OCI-LY7 (cell line): ENCODE data around the gene CUX1. TPM values are rescaled to one million over a fixed set of nuclear protein-coding genes. Genes with fewer than 3 reads are reported as not detected.
A peak's percentile ranks its signal among the peaks of the same experiment; 100 is the strongest.

ENCODE experiments used
- BruUV-seq: library from RNA; stranded (reverse); fragments of 400-500 nt; replicated peaks from 2 replicates; lab custom pipeline; 2021; lab: Mats Ljungman, UMichigan
- CTCF ChIA-PET: fragments of 300-600 bp; sonication (Branson Sonifier 250); formaldehyde crosslinking; loops from one replicate; lab custom pipeline; 2022; ENCODE audit warnings: antibody characterized with exemption; ENCODE audit not compliant: unreplicated experiment; lab: Charles Lee
- POLR2A ChIA-PET: fragments of 300-600 bp; sonication (Branson Sonifier 250); formaldehyde crosslinking; loops from one replicate; lab custom pipeline; 2022; ENCODE audit warnings: antibody characterized with exemption; lab: Charles Lee
- DNase-seq: peaks from one replicate; pipeline ENCODE4 v3.0.0-alpha.2; 2015; ENCODE audit warnings: low spot score
- H2AFZ ChIP-seq: fragments of 200-600 bp; sonication (generic), shearing (Covaris generic); 2 replicates; pipeline ENCODE4 v1.6.1; 2014; ENCODE audit warnings: mild to moderate bottlenecking, antibody characterized with exemption, low read length, moderate library complexity
- H3K27ac ChIP-seq: fragments of 200-600 bp; sonication (generic); 2 replicates; pipeline ENCODE4 v1.5.1; 2014; ENCODE audit warnings: mixed run types, low read depth, mild to moderate bottlenecking, moderate library complexity, low read length, inconsistent platforms; ENCODE audit not compliant: poor library complexity, severe bottlenecking
- H3K36me3 ChIP-seq: fragments of 200-600 bp; sonication (generic); 2 replicates; pipeline ENCODE4 v1.6.1; 2014; ENCODE audit warnings: mild to moderate bottlenecking, antibody characterized with exemption, low read length, moderate library complexity, mixed read lengths; ENCODE audit not compliant: insufficient read depth
- H3K4me1 ChIP-seq: fragments of 200-600 bp; sonication (generic); 2 replicates; pipeline ENCODE4 v1.5.1; 2014; ENCODE audit warnings: mild to moderate bottlenecking, low read length; ENCODE audit not compliant: insufficient read depth, poor library complexity, severe bottlenecking
- H3K4me2 ChIP-seq: fragments of 200-600 bp; sonication (generic); 2 replicates; pipeline ENCODE4 v1.6.1; 2014; ENCODE audit warnings: mild to moderate bottlenecking, low read length
- H3K4me3 ChIP-seq: fragments of 200-600 bp; sonication (generic); 2 replicates; pipeline ENCODE4 v1.5.1; 2014; ENCODE audit warnings: mild to moderate bottlenecking, low read depth, low read length; ENCODE audit not compliant: poor library complexity, severe bottlenecking
- H3K79me2 ChIP-seq: fragments of 200-600 bp; sonication (generic); 2 replicates; pipeline ENCODE4 v1.6.1; 2016; ENCODE audit warnings: low read depth, mild to moderate bottlenecking, low read length, moderate library complexity, mixed read lengths; ENCODE audit not compliant: insufficient read depth
- H3K9me2 ChIP-seq: fragments of 200-600 bp; sonication (generic); 2 replicates; pipeline ENCODE4 v1.6.1; 2016; ENCODE audit warnings: mild to moderate bottlenecking, low read length, mixed read lengths; ENCODE audit not compliant: insufficient read depth
- H3K9me3 ChIP-seq: fragments of 200-600 bp; sonication (generic); 2 replicates; pipeline ENCODE4 v1.6.1; 2014; ENCODE audit warnings: mild to moderate bottlenecking, mixed run types, low read length, mixed read lengths
- H4K20me1 ChIP-seq: fragments of 200-600 bp; sonication (generic); 2 replicates; pipeline ENCODE4 v1.6.1; 2014; ENCODE audit warnings: mild to moderate bottlenecking, antibody characterized with exemption, low read length, moderate library complexity, mixed read lengths; ENCODE audit not compliant: insufficient read depth
- CTCF ChIP-seq: fragments of 200-600 bp; sonication (generic); conservative IDR thresholded peaks from 2 replicates; pipeline ENCODE4 v1.5.1; 2014; ENCODE audit warnings: mild to moderate bottlenecking, antibody characterized with exemption, low read length, moderate library complexity, mixed read lengths
- EZH2phosphoT487 ChIP-seq: fragments of 200-600 bp; sonication (generic); IDR thresholded peaks from 2 replicates; pipeline ENCODE4 v1.6.1; 2018; ENCODE audit warnings: low read depth, borderline replicate concordance, mild to moderate bottlenecking, mixed run types, antibody characterized with exemption, low read length, moderate library complexity, mixed read lengths
- intact Hi-C: fragments of 100-400 bp; cut with micrococcal nuclease; formaldehyde crosslinking; loops from one replicate; pipeline ENCODE4 v1.10.0; 2022; ENCODE audit not compliant: unreplicated experiment
- total RNA-seq, 2 experiments: library from RNA; depleted of rRNA in 1 of 2; stranded (reverse); fragments of >200 nt in 1 of 2; shearing (Covaris generic) in 1 of 2; gene quantifications; 2 replicates each; pipeline ENCODE4 v1.2.3, GENCODE V29; 2014 to 2022

CUX1 gene
- total RNA-seq, 2 experiments from 2014 or later: 143 to 199 TPM

- POLR2A ChIA-PET: no interaction called here
- CTCF ChIA-PET: interaction anchor here (0.8 kb wide), 1 partner anchor 14 kb away, joined by 5 read pairs; no protein-coding TSS in a partner anchor
- Histone ChIP-seq H3K4me1 (peaks cover 10% of the 10 kb centered on the region), H3K27ac (peak overlapping the region; percentile 41), H4K20me1 (no peaks in the 10 kb centered on the region), H3K9me2 (no peaks in the 10 kb centered on the region), H3K9me3 (no peaks in the 10 kb centered on the region), H3K4me3 (no peak overlapping the region), H2AFZ (no peak overlapping the region), H3K36me3 (peaks cover 97% of the 10 kb centered on the region), H3K4me2 (peak overlapping the region; percentile 9; the same call in 1 of the 2 replicates), H3K79me2 (no peaks in the 10 kb centered on the region)
- peak; percentile 61 for TF ChIP-seq CTCF
- no peak for TF ChIP-seq EZH2phosphoT487
- BruUV-seq: no TSS peak
- peak; percentile 54 for DNase-seq
- intact Hi-C loops: no loop called here
These were observed 500.0 kb downstream of the CUX1 start for GRCh38 chr7:102317231-102318059.

GRCh38 chr7:102318482-102318971 lies 501.1 kb downstream of the CUX1 start:
- ChIA-PET CTCF (no interaction called here), POLR2A (no interaction called here)
- Histone ChIP-seq H3K36me3 (peaks cover 97% of the 10 kb centered on the region), H3K4me3 (no peak overlapping the region), H3K27ac (no peak overlapping the region), H3K79me2 (no peaks in the 10 kb centered on the region), H3K4me1 (peaks cover 6% of the 10 kb centered on the region), H4K20me1 (no peaks in the 10 kb centered on the region), H3K4me2 (no peak overlapping the region), H2AFZ (no peak overlapping the region), H3K9me3 (no peaks in the 10 kb centered on the region), H3K9me2 (no peaks in the 10 kb centered on the region)
- BruUV-seq: no TSS peak
- intact Hi-C loops: no loop called here
- no peak for DNase-seq
- TF ChIP-seq EZH2phosphoT487: no peak
- TF ChIP-seq CTCF: no peak
